WTC11 (cell line): ENCODE results near the gene POLR1H. TPM values are rescaled to one million over a fixed set of nuclear protein-coding genes. Genes with fewer than 3 reads are reported as not detected.

Experiments
- ATAC-seq: fragments of 200-7000 bp; cut with Tn5 transposase; 2 replicates; pipeline ENCODE4 v1.10.0; 2021; ENCODE audit warnings: mild to moderate bottlenecking, moderate library complexity
- CTCF ChIA-PET: fragments of 300-600 bp; sonication (Branson Sonifier 250); formaldehyde crosslinking; loops from one replicate; lab custom pipeline; 2021; ENCODE audit warnings: antibody characterized with exemption; lab: Charles Lee
- POLR2A ChIA-PET: fragments of 350-600 bp; sonication (Branson Sonifier 250); formaldehyde crosslinking; loops from one replicate; lab custom pipeline; 2021; ENCODE audit warnings: antibody characterized with exemption; lab: Charles Lee
- DNase-seq: peaks from one replicate; pipeline ENCODE4 v3.0.0; 2021; ENCODE audit warnings: low spot score
- H3K27ac Mint-ChIP-seq: 2 replicates; pipeline ENCODE4 v1.8.0; 2021; ENCODE audit warnings: mixed read lengths
- H3K27me3 Mint-ChIP-seq: 2 replicates; pipeline ENCODE4 v1.8.0; 2021; ENCODE audit warnings: low read depth, mild to moderate bottlenecking, moderate library complexity, mixed read lengths
- H3K36me3 Mint-ChIP-seq: 2 replicates; pipeline ENCODE4 v1.8.0; 2021; ENCODE audit warnings: mixed read lengths
- H3K4me1 Mint-ChIP-seq: 2 replicates; pipeline ENCODE4 v1.8.0; 2022; ENCODE audit warnings: mixed read lengths
- H3K4me3 Mint-ChIP-seq: 2 replicates; pipeline ENCODE4 v1.8.0; 2021; ENCODE audit warnings: mild to moderate bottlenecking, moderate library complexity, mixed read lengths
- H3K9me3 Mint-ChIP-seq: 2 replicates; pipeline ENCODE4 v1.8.0; 2021; ENCODE audit warnings: mixed read lengths
- ATF1 ChIP-seq: sonication (generic); formaldehyde crosslinking; IDR thresholded peaks from 2 replicates; pipeline ENCODE4 v1.8.1; 2023; ENCODE audit warnings: mild to moderate bottlenecking, moderate library complexity, missing genetic modification reagents
- CBFB ChIP-seq: sonication (generic); formaldehyde crosslinking; IDR thresholded peaks from 2 replicates; pipeline ENCODE4 v1.8.1; 2022; ENCODE audit warnings: mild to moderate bottlenecking, low read depth, missing genetic modification reagents
- EMX1 ChIP-seq: fragments of 250-450 bp; sonication (Bioruptor Pico); IDR thresholded peaks from 2 replicates; pipeline ENCODE4 v1.8.0; 2021; ENCODE audit warnings: mild to moderate bottlenecking
- FOXK1 ChIP-seq: sonication (generic); formaldehyde crosslinking; IDR thresholded peaks from 2 replicates; pipeline ENCODE4 v1.8.0; 2022; ENCODE audit warnings: mild to moderate bottlenecking, moderate library complexity, missing genetic modification reagents
- FOXP1 ChIP-seq: sonication (generic); formaldehyde crosslinking; IDR thresholded peaks from 2 replicates; pipeline ENCODE4 v1.8.0; 2022; ENCODE audit warnings: missing genetic modification reagents, mild to moderate bottlenecking, moderate library complexity, borderline replicate concordance
- GTF2I ChIP-seq: fragments of 250-450 bp; sonication (Bioruptor Pico); conservative IDR thresholded peaks from 2 replicates; pipeline ENCODE4 v1.4.0; 2021; ENCODE audit warnings: mild to moderate bottlenecking
- JAZF1 ChIP-seq: fragments of 250-450 bp; sonication (Bioruptor Pico); IDR thresholded peaks from 2 replicates; pipeline ENCODE4 v1.9.0; 2021; ENCODE audit warnings: moderate library complexity, mild to moderate bottlenecking, inconsistent platforms
- SP1 ChIP-seq: sonication (generic); formaldehyde crosslinking; conservative IDR thresholded peaks from 2 replicates; pipeline ENCODE4 v1.8.1; 2022; ENCODE audit warnings: missing genetic modification reagents
- TP53 ChIP-seq: sonication (generic); formaldehyde crosslinking; IDR thresholded peaks from 2 replicates; pipeline ENCODE4 v1.8.1; 2023; ENCODE audit warnings: mild to moderate bottlenecking, missing genetic modification reagents
- ZBTB21 ChIP-seq: sonication (generic); formaldehyde crosslinking; IDR thresholded peaks from 2 replicates; pipeline ENCODE4 v1.8.1; 2023; ENCODE audit warnings: mild to moderate bottlenecking, missing genetic modification reagents, borderline replicate concordance
- ZNF423 ChIP-seq: fragments of 250-450 bp; sonication (Bioruptor Pico); IDR thresholded peaks from 2 replicates; pipeline ENCODE4 v2.1.2; 2022; ENCODE audit warnings: mild to moderate bottlenecking, moderate library complexity
- ZNF671 ChIP-seq: fragments of 250-450 bp; sonication (Bioruptor Pico); IDR thresholded peaks from 2 replicates; pipeline ENCODE4 v1.8.0; 2021; ENCODE audit warnings: mild to moderate bottlenecking
- total RNA-seq: library from RNA; stranded (reverse); gene quantifications from 3 replicates; pipeline ENCODE4 v1.2.3, GENCODE V29; 2021
- TF ChIP-seq, protein P1 (sequence below): fragments of 250-450 bp; sonication (Bioruptor Pico); IDR thresholded peaks from 2 replicates; pipeline ENCODE4 v1.9.0; 2021; ENCODE audit warnings: mild to moderate bottlenecking, borderline replicate concordance
- TF ChIP-seq, protein P2 (sequence below): sonication (generic); formaldehyde crosslinking; IDR thresholded peaks from 2 replicates; pipeline ENCODE4 v1.8.1; 2022; ENCODE audit warnings: missing genetic modification reagents, borderline replicate concordance
- TF ChIP-seq, protein P3 (sequence below): sonication (generic); formaldehyde crosslinking; IDR thresholded peaks from 2 replicates; pipeline ENCODE4 v1.8.1; 2023; ENCODE audit warnings: mild to moderate bottlenecking, moderate library complexity, missing genetic modification reagents
- TF ChIP-seq, protein P4 (sequence below): sonication (generic); formaldehyde crosslinking; IDR thresholded peaks from 2 replicates; pipeline ENCODE4 v1.8.0; 2023; ENCODE audit warnings: missing genetic modification reagents
- TF ChIP-seq, protein P5 (sequence below): sonication (generic); formaldehyde crosslinking; IDR thresholded peaks from 2 replicates; pipeline ENCODE4 v1.8.0; 2022; ENCODE audit warnings: missing genetic modification reagents
- TF ChIP-seq, protein P6 (sequence below): sonication (generic); formaldehyde crosslinking; IDR thresholded peaks from 2 replicates; pipeline ENCODE4 v1.8.1; 2022; ENCODE audit warnings: mild to moderate bottlenecking, moderate library complexity, missing genetic modification reagents

Gene POLR1H
- total RNA-seq, 1 experiment from 2014 or later = 38.8 TPM

DNA sequence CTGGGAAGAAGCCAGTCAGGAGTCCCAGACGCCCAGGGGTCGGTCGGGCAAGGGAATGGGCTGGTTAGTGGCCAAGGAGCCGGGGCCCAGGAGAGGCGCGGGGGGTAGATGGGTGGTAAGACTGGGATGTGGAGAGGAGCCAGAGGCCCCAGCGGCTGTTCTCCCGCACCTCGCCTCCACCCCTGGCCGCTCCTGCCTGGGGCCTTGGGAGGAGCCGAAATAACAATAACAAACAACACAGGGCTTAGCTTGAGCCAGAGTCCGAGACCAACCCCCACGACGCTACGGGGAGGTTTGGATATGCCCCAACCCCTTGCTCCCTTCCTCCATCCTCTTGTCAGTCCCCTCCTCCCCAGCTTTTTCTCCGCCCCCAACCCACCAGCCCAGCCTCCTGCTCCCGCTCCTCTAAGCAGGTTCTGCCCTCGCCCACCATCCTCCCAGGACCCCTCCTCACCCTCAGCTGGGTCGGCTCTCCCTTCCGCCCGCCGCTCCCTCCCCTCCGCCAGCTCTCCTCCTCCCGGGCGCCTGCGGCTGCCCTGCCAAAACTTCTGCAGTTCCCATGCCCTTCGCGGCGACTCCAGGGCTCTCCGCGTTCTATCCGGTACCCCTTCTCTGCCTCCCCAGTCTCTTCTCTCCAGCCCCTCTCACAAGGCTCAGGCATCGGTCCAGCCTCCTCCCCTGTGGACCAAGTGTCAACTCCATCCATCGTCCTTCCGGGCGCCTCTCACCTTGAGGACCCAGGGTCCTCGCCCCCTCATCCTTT, 13.4 kb downstream of the POLR1H start:
- Mint-ChIP-seq H3K4me3 (peak overlapping the region; percentile 96), H3K27ac (no peak overlapping the region), H3K4me1 (peaks cover 32% of the 10 kb centered on the region), H3K36me3 (no peaks in the 10 kb centered on the region; the same call in 1 of the 2 replicates), H3K9me3 (no peaks in the 10 kb centered on the region), H3K27me3 (peaks cover 94% of the 10 kb centered on the region)
- TF ChIP-seq SP1 (CRISPR knock-in tag) (peak; percentile 14), FOXK1 (0 out of 2 replicates have a peak, but pooled peaks have one; percentile 5), JAZF1 (CRISPR knock-in tag) (no peak)
- ChIA-PET CTCF (interaction anchor here (0.5 to 4.4 kb wide), 13 partner anchors 8 to 421 kb away, joined by 3 to 69 read pairs (median 4); partner anchors contain the start of genes POLR1H and PPP1R11), POLR2A (interaction anchor here (0.7 to 2.1 kb wide), 5 partner anchors 9 to 252 kb away, joined by 3 to 8 read pairs (median 5); partner anchors contain the start of genes POLR1H and TRIM39)
- DNase-seq (peak; percentile 69), ATAC-seq (peak; percentile 64)

DNA sequence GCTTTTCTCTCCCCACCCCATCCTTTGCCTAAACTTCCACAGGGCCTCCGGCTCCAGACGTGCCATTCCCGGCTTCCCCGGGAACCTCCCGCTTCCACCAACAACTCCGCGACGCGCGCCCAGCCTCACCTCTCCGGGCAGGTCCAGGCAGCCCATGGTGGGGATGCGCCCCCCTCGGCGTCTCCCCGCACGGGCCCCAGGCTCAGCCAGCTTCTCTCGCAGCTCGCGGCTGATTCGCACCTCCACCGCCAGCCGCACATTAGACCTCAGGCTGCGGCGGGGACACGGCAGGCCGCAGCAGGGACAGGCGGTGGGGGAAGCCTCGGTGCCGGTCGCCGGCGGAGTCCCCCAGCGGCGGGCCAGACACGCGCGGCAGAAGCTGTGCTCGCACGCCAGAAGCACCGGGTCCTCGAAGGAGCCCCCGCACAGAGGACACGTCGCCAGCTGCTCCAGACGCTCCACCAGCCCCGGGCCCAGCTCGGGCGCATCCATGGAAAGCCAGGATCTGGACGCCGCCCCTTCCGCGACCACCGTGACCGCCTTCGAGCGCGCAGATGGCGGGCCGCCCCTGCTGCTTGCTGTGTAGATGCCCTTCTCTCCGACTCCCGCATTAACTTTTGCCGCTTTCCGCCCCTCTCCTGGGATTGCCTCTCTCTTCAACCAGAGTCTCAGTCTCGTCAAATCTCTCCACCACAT, 14.2 kb downstream of the POLR1H start, which contains the start of gene RNF39:
TSS of gene RNF39 (minus strand) at position 676 of the 696 bp plus-strand sequence. CDS start at position 492, 184 bp downstream.
- H3K4me3 Mint-ChIP-seq = peak within 1 kb of the TSS; percentile 96
- ChIA-PET POLR2A (interaction anchor here (0.9 to 2.1 kb wide), 3 partner anchors 14 to 252 kb away, joined by 3 to 8 read pairs (median 7); partner anchors contain the start of genes POLR1H and TRIM39), CTCF (interaction anchor here (0.5 to 4.4 kb wide), 10 partner anchors 9 to 422 kb away, joined by 3 to 69 read pairs (median 10); partner anchors contain the start of genes POLR1H and PPP1R11)
- peaks cover 32% of the 10 kb centered on the region for H3K4me1 Mint-ChIP-seq
- peak within 1 kb of the TSS; percentile 47 for H3K27ac Mint-ChIP-seq
- H3K27me3 Mint-ChIP-seq = peaks cover 94% of the 10 kb centered on the region
- DNase-seq = peak; percentile 28
- ATAC-seq = peak; percentile 2
- H3K36me3 Mint-ChIP-seq = no peaks in the 10 kb centered on the region; the same call in none of the 2 replicates
- no peaks in the 10 kb centered on the region for H3K9me3 Mint-ChIP-seq
- TF ChIP-seq, protein P1, sequence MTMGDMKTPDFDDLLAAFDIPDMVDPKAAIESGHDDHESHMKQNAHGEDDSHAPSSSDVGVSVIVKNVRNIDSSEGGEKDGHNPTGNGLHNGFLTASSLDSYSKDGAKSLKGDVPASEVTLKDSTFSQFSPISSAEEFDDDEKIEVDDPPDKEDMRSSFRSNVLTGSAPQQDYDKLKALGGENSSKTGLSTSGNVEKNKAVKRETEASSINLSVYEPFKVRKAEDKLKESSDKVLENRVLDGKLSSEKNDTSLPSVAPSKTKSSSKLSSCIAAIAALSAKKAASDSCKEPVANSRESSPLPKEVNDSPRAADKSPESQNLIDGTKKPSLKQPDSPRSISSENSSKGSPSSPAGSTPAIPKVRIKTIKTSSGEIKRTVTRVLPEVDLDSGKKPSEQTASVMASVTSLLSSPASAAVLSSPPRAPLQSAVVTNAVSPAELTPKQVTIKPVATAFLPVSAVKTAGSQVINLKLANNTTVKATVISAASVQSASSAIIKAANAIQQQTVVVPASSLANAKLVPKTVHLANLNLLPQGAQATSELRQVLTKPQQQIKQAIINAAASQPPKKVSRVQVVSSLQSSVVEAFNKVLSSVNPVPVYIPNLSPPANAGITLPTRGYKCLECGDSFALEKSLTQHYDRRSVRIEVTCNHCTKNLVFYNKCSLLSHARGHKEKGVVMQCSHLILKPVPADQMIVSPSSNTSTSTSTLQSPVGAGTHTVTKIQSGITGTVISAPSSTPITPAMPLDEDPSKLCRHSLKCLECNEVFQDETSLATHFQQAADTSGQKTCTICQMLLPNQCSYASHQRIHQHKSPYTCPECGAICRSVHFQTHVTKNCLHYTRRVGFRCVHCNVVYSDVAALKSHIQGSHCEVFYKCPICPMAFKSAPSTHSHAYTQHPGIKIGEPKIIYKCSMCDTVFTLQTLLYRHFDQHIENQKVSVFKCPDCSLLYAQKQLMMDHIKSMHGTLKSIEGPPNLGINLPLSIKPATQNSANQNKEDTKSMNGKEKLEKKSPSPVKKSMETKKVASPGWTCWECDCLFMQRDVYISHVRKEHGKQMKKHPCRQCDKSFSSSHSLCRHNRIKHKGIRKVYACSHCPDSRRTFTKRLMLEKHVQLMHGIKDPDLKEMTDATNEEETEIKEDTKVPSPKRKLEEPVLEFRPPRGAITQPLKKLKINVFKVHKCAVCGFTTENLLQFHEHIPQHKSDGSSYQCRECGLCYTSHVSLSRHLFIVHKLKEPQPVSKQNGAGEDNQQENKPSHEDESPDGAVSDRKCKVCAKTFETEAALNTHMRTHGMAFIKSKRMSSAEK (CRISPR knock-in tag) = no peak
- TF ChIP-seq SP1 (CRISPR knock-in tag) (peak; percentile 1; the same call in 1 of the 2 replicates), ATF1 (CRISPR knock-in tag) (no peak), ZNF423 (CRISPR knock-in tag) (no peak), TP53 (CRISPR knock-in tag) (no peak), ZBTB21 (no peak), GTF2I (no peak), CBFB (CRISPR knock-in tag) (no peak), FOXP1 (CRISPR knock-in tag) (0 out of 2 replicates have a peak, but pooled peaks have one; percentile 37), EMX1 (CRISPR knock-in tag) (no peak), ZNF671 (CRISPR knock-in tag) (no peak)
- TF ChIP-seq, protein P2, sequence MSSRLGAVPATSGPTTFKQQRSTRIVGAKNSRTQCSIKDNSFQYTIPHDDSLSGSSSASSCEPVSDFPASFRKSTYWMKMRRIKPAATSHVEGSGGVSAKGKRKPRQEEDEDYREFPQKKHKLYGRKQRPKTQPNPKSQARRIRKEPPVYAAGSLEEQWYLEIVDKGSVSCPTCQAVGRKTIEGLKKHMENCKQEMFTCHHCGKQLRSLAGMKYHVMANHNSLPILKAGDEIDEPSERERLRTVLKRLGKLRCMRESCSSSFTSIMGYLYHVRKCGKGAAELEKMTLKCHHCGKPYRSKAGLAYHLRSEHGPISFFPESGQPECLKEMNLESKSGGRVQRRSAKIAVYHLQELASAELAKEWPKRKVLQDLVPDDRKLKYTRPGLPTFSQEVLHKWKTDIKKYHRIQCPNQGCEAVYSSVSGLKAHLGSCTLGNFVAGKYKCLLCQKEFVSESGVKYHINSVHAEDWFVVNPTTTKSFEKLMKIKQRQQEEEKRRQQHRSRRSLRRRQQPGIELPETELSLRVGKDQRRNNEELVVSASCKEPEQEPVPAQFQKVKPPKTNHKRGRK (CRISPR knock-in tag) = no peak
- TF ChIP-seq, protein P3, sequence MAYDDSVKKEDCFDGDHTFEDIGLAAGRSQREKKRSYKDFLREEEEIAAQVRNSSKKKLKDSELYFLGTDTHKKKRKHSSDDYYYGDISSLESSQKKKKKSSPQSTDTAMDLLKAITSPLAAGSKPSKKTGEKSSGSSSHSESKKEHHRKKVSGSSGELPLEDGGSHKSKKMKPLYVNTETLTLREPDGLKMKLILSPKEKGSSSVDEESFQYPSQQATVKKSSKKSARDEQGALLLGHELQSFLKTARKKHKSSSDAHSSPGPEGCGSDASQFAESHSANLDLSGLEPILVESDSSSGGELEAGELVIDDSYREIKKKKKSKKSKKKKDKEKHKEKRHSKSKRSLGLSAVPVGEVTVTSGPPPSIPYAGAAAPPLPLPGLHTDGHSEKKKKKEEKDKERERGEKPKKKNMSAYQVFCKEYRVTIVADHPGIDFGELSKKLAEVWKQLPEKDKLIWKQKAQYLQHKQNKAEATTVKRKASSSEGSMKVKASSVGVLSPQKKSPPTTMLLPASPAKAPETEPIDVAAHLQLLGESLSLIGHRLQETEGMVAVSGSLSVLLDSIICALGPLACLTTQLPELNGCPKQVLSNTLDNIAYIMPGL = no peak
- TF ChIP-seq, protein P4, sequence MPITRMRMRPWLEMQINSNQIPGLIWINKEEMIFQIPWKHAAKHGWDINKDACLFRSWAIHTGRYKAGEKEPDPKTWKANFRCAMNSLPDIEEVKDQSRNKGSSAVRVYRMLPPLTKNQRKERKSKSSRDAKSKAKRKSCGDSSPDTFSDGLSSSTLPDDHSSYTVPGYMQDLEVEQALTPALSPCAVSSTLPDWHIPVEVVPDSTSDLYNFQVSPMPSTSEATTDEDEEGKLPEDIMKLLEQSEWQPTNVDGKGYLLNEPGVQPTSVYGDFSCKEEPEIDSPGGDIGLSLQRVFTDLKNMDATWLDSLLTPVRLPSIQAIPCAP (CRISPR knock-in tag) = 0 out of 2 replicates have a peak, but pooled peaks have one; percentile 53
- TF ChIP-seq, protein P5, sequence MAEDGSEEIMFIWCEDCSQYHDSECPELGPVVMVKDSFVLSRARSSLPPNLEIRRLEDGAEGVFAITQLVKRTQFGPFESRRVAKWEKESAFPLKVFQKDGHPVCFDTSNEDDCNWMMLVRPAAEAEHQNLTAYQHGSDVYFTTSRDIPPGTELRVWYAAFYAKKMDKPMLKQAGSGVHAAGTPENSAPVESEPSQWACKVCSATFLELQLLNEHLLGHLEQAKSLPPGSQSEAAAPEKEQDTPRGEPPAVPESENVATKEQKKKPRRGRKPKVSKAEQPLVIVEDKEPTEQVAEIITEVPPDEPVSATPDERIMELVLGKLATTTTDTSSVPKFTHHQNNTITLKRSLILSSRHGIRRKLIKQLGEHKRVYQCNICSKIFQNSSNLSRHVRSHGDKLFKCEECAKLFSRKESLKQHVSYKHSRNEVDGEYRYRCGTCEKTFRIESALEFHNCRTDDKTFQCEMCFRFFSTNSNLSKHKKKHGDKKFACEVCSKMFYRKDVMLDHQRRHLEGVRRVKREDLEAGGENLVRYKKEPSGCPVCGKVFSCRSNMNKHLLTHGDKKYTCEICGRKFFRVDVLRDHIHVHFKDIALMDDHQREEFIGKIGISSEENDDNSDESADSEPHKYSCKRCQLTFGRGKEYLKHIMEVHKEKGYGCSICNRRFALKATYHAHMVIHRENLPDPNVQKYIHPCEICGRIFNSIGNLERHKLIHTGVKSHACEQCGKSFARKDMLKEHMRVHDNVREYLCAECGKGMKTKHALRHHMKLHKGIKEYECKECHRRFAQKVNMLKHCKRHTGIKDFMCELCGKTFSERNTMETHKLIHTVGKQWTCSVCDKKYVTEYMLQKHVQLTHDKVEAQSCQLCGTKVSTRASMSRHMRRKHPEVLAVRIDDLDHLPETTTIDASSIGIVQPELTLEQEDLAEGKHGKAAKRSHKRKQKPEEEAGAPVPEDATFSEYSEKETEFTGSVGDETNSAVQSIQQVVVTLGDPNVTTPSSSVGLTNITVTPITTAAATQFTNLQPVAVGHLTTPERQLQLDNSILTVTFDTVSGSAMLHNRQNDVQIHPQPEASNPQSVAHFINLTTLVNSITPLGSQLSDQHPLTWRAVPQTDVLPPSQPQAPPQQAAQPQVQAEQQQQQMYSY = peak; percentile 43
- TF ChIP-seq, protein P6, sequence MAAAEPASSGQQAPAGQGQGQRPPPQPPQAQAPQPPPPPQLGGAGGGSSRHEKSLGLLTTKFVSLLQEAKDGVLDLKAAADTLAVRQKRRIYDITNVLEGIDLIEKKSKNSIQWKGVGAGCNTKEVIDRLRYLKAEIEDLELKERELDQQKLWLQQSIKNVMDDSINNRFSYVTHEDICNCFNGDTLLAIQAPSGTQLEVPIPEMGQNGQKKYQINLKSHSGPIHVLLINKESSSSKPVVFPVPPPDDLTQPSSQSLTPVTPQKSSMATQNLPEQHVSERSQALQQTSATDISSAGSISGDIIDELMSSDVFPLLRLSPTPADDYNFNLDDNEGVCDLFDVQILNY = no peak
